ENCODE measurements around the gene KCNIP1. TPM values are rescaled to one million over a fixed set of nuclear protein-coding genes. Genes with fewer than 3 reads are reported as not detected.

The KCNIP1 gene
- polyA plus RNA-seq, 1 donor from 2014 or later: 13.8 TPM

- Histone ChIP-seq H3K36me3 (ENCODE audit: insufficient read depth, low read length) (no peaks in the 10 kb centered on the region), H3F3A (ENCODE audit: insufficient read depth, low read length, poor library complexity, severe bottlenecking) (no peaks in the 10 kb centered on the region), H2AFZ (ENCODE audit: low read depth, low read length) (no peak overlapping the region), H4K20me1 (ENCODE audit: insufficient read depth) (no peaks in the 10 kb centered on the region), H3K27me3 (ENCODE audit: insufficient read depth, low read depth, low read length) (no peaks in the 10 kb centered on the region), H3K27ac (ENCODE audit: low read length) (no peak overlapping the region), H3K9ac (ENCODE audit: low read length) (no peak overlapping the region), H3K4me2 (ENCODE audit: low read length) (no peak overlapping the region), H3K79me2 (replicated peaks; ENCODE audit: insufficient read depth, low read length) (no peaks in the 10 kb centered on the region), H3K9me3 (ENCODE audit: low read length) (no peaks in the 10 kb centered on the region), H3K9me2 (ENCODE audit: insufficient read depth, low read length) (no peaks in the 10 kb centered on the region), H3K4me3 (ENCODE audit: low read length) (no peak overlapping the region)
- TF ChIP-seq TAF1 (IDR thresholded peaks at IDR 0.05; ENCODE audit: low read depth) (no peak), POLR2AphosphoS5 (IDR thresholded peaks at IDR 0.05) (no peak), SMC3 (conservative IDR thresholded peaks at IDR 0.05; ENCODE audit: poor library complexity) (no peak), MXI1 (conservative IDR thresholded peaks at IDR 0.05; ENCODE audit: poor library complexity, severe bottlenecking) (no peak), RAD21 (conservative IDR thresholded peaks at IDR 0.05) (no peak), EP300 (conservative IDR thresholded peaks at IDR 0.05; ENCODE audit: poor library complexity, severe bottlenecking) (no peak), EZH2 (IDR thresholded peaks at IDR 0.05; ENCODE audit: borderline replicate concordance, insufficient read depth, low read length, poor library complexity, severe bottlenecking) (no peak), REST (IDR thresholded peaks at IDR 0.05; ENCODE audit: borderline replicate concordance) (no peak), CTCF (IDR thresholded peaks at IDR 0.05; ENCODE audit: poor library complexity, severe bottlenecking) (no peak)
Observed at GRCh38 chr5:170630226-170630625, 126.4 kb downstream of the KCNIP1 start.

- Histone ChIP-seq H3K9ac (ENCODE audit: low read length) (no peak overlapping the region), H3F3A (ENCODE audit: insufficient read depth, low read length, poor library complexity, severe bottlenecking) (no peaks in the 10 kb centered on the region), H3K9me2 (ENCODE audit: insufficient read depth, low read length) (no peaks in the 10 kb centered on the region), H3K79me2 (replicated peaks; ENCODE audit: insufficient read depth, low read length) (no peaks in the 10 kb centered on the region), H3K4me3 (ENCODE audit: low read length) (no peak overlapping the region), H3K4me2 (ENCODE audit: low read length) (no peak overlapping the region), H4K20me1 (ENCODE audit: insufficient read depth) (no peaks in the 10 kb centered on the region), H2AFZ (ENCODE audit: low read depth, low read length) (no peak overlapping the region), H3K9me3 (ENCODE audit: low read length) (no peaks in the 10 kb centered on the region), H3K27me3 (ENCODE audit: insufficient read depth, low read depth, low read length) (no peaks in the 10 kb centered on the region), H3K27ac (ENCODE audit: low read length) (no peak overlapping the region), H3K36me3 (ENCODE audit: insufficient read depth, low read length) (no peaks in the 10 kb centered on the region)
- TF ChIP-seq EP300 (conservative IDR thresholded peaks at IDR 0.05; ENCODE audit: poor library complexity, severe bottlenecking) (no peak), SMC3 (conservative IDR thresholded peaks at IDR 0.05; ENCODE audit: poor library complexity) (no peak), RAD21 (conservative IDR thresholded peaks at IDR 0.05) (no peak), POLR2AphosphoS5 (IDR thresholded peaks at IDR 0.05) (no peak), TAF1 (IDR thresholded peaks at IDR 0.05; ENCODE audit: low read depth) (no peak), REST (IDR thresholded peaks at IDR 0.05; ENCODE audit: borderline replicate concordance) (no peak), EZH2 (IDR thresholded peaks at IDR 0.05; ENCODE audit: borderline replicate concordance, insufficient read depth, low read length, poor library complexity, severe bottlenecking) (no peak), MXI1 (conservative IDR thresholded peaks at IDR 0.05; ENCODE audit: poor library complexity, severe bottlenecking) (no peak), CTCF (IDR thresholded peaks at IDR 0.05; ENCODE audit: poor library complexity, severe bottlenecking) (no peak)
Observed at GRCh38 chr5:170630711-170631141, 126.9 kb downstream of the KCNIP1 start.
